ENCODE data around the gene SLCO4A1. TPM values are rescaled to one million over a fixed set of nuclear protein-coding genes. Genes with fewer than 3 reads are reported as not detected.

SLCO4A1 gene
- total and polyA plus RNA-seq, 2 donors (not counting 1 experiment from before 2014, with no cell fraction given): 2.1 to 79.5 TPM

DNA sequence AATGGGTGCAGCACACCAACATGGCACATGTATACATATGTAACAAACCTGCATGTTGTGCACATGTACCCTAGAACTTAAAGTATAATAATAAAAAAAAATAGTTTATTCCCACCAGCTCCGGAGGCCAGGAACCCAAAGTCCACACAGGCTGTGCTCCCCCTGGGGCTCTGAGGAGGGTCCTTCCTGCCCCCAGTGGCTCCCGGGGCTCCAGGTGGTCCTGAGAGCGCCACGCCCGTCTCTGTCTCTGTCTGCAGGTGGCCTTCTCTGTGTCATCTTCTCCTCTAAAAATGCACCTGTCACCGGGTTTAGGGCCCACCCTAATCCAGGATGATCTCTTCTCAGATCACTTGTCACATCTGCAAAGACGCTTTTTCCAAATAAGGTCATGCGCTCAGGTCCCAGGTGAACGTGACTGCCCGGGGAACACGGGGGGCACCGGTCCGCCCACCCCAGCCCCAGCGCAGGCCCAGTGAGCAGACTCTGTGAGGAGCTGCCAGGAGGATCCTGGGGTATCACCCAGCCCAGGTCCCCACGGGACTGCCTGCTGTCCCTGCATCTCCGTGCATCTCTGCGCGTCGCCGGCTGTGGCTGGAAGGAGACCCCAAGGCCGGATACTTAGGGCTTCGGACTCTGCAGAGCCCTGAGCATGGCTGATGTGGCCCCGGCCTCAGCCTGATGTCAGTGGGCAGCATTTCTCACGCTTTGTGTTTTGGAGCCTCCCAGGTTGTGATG lies 11.8 kb downstream of the SLCO4A1 start:
- Mint-ChIP-seq H3K27me3 (no peaks in the 10 kb centered on the region), H3K4me1 (peaks cover 53% of the 10 kb centered on the region), H3K27ac (peak overlapping the region; percentile 70), H3K4me3 (no peak overlapping the region), H3K9me3 (ENCODE audit: insufficient read depth) (no peaks in the 10 kb centered on the region)
- no peak overlapping the region for H3K9ac ChIP-seq (ENCODE audit: low read length)
- 92% methylated on average over 23 of the region's 24 CpGs for WGBS (ENCODE audit: insufficient coverage)
- peaks cover 52% of the 10 kb centered on the region for H3K79me2 ChIP-seq (ENCODE audit: control insufficient read depth, insufficient read depth, low read length)
- peak overlapping the region in 1 of 2 donors; percentile 49 for H3K27ac ChIP-seq (ENCODE audit: low read length in 2 of 2)
- no peaks in the 10 kb centered on the region for H3K9me3 ChIP-seq (ENCODE audit: control extremely low read depth in 1 of 3, control insufficient read depth in 2 of 3, insufficient read depth in 1 of 3, low read length in 2 of 3)
- CTCF ChIA-PET: interaction anchor here (0.6 to 2.9 kb wide), 3 partner anchors 37 to 138 kb away, joined by 3 to 10 read pairs (median 7); no protein-coding TSS in a partner anchor
- H2AFZ ChIP-seq (ENCODE audit: insufficient read depth, low read depth, low read length, poor library complexity, severe bottlenecking): no peak overlapping the region
- POLR2A ChIA-PET: no interaction called here
- peaks cover 18% of the 10 kb centered on the region for H4K20me1 ChIP-seq (ENCODE audit: control insufficient read depth, insufficient read depth, low read length, poor library complexity, severe bottlenecking)
- peak overlapping the region; percentile 56 for H3K4me2 ChIP-seq (replicated peaks; ENCODE audit: low read depth, low read length, poor library complexity, severe bottlenecking)
- no peak overlapping the region for H3K4me3 ChIP-seq (ENCODE audit: control extremely low read depth in 1 of 5, extremely low read depth in 1 of 5, insufficient read depth in 1 of 5, low read depth in 2 of 5, low read length in 4 of 5)
- intact Hi-C loops (cut with micrococcal nuclease): no loop called here
- peaks cover 0 to 8% of the 10 kb centered on the region in 2 experiments for H3K36me3 ChIP-seq (replicated peaks in 1 of 2; ENCODE audit: control extremely low read depth in 1 of 2, control insufficient read depth in 1 of 2, extremely low read depth in 1 of 2, insufficient read depth in 2 of 2, low read length in 1 of 2)
- TF ChIP-seq CTCF (IDR thresholded peaks at IDR 0.05) (no peak), EZH2 (IDR thresholded peaks at IDR 0.05; ENCODE audit: borderline replicate concordance, insufficient read depth, low read depth, low read length, poor library complexity, severe bottlenecking) (no peak)
- H3K27me3 ChIP-seq (replicated peaks in 1 of 4; ENCODE audit: control extremely low read depth in 1 of 4, control insufficient read depth in 3 of 4, insufficient read depth in 4 of 4, low read length in 3 of 4): no peaks in the 10 kb centered on the region
- peaks cover 49 to 51% of the 10 kb centered on the region in 2 donors for H3K4me1 ChIP-seq (ENCODE audit: control insufficient read depth in 2 of 2, insufficient read depth in 2 of 2, low read length in 2 of 2)
- ATAC-seq (ENCODE audit: low read depth) (no peak), DNase-seq (no peak)

Measured in B cell (primary cell).